HG03565 (cell line): ENCODE data around the gene ACTG1.

Source experiments
- ATAC-seq: cut with Tn5 transposase; IDR thresholded peaks from one replicate; pipeline ENCODE4 v1.9.1; 2021; ENCODE audit warnings: mild to moderate bottlenecking, moderate library complexity; ENCODE audit not compliant: unreplicated experiment

Gene ACTG1

DNA sequence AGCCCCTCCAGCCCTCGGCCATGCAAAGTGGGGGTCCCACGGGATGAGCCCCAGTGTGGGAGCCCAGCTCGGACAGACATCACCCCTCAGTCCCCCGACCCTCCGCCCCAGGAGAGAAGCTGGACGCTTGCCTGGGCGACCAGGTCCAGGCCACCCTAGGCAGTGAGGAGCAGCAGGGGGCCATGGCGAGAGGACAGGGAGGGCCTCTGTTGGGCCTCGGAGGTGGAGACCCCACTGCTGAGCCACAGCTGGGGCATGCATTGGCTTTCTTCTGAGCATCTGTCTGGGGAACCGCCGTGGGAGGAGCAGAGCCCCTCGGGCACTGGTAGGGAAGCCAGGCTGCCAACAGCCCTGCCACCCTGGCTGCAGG, 13.0 kb downstream of the ACTG1 start:
- no peak for ATAC-seq

DNA sequence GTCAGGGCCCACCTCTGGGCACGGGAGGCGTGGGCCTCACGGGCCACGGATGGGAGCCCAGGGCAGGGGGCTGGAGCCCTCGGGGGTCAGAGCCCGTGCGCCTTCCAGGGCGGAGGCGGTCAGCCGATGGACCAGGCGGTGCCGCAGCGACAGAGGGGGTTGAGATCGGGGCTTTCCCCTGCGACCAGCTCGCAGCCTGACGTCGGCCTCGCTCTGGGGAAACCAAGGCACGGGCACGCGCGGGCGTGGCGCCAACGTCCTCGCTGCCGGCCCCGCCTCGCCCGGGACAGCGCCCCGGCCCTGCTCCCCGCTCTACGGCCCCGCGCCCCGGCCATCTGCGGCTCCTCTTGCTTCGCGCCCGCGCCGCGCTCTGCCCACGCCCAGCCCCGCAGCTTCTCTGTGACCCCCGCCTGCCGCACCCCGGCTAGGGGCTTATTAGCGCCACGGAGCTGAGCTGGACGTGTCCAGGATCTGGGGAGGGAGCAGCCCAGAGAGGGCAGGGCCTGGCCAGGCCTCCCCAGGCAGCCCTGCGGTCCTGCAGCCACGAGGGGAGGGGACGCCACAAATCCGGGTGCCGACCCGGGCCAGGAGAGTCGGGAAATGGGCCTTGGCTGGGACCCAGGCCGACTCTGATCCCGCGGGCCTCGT, 13.5 kb downstream of the ACTG1 start:
- ATAC-seq = no peak

DNA sequence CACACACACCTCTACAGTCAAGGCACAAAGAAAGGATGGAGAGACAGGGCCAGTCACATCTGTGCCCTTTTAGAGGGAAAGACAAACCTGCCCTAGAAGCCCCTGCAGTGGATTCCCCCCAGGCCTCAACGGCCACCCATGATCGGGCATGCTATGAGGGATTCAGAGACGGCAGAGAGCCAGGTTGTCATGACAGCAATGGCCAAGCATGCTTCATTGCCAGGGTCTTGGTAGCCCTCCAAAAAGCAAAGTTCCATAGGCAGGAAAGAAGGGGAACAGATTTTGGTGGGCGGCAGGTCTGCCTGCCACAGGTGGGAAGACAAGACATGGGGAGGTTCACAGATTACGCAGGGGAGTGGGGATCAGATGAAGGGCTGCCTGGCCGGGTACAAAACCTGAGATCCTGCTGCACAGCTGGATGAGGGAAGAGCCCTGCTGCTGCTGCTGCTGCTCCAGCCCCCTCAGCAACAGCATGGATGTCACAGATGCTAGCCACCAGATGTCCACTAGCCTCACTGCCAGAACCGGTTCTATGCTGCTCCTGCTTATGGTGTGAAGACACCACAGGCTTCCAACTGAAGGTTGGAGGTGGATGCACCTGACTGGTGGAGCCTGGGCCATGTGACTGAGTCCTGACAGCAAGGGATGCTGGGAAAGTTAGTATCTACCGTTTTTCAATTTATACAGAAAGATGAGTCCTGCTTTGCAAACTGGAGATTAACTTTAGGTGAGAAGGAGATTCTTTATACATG, 17.8 kb downstream of the ACTG1 start:
- no peak for ATAC-seq

DNA sequence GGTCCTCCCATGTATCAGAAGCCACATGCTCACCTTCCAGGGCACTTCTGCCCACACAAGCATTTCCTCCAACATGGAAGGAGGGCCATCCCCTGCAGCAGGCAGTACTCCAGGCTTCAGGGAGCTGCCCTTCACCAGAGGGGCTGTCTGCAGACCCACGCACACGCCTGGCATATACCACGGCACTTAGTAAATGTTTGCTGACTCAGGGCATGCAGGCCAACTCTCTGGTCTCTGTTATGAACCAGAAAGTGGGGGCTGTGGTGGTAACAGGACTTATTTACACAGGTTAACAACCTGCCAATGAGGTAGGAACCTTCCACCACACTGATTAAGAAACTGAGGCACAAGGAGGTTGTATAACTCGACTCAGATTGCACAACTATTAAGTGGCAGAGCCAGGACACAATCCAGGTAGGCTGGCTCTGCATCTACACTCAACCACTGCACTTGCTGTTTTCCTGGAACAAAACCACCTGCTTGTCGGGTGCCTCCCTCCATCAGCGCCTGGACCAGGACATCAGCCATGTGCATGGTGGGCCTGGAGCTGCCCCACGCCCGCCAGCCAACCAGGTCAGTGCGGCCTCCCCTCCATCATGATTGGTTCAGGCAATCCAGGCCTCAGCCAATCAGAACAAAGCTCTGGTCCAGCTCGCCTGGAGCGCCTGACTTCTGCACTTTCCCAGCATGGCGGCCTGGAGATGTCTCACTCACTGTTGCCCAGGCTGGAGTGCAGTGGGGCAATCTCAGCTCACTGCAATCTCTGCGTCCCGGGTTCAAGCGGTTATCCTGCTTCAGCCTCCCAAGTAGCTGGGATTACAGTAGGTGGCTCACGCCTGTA, 19.2 kb downstream of the ACTG1 start:
- no peak for ATAC-seq

DNA sequence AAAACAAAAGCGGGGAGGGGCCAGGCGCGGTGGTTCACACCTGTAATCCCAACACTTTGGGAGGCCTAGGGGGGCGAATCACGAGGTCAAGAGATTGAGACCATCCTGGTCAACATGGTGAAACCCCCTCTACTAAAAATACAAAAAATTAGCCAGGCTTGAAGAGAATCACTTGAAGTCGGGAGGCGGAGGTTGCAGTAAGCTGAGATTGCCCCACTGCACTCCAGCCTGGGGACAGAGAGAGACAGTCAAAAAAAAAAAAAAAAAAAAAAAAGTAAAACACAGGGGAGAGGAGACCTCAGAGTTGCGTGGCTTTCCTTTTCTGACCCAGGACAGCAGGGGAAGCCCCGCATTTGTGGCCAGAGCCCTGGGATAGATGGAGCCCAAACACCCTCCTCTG, 19.9 kb downstream of the ACTG1 start:
- ATAC-seq = no peak

DNA sequence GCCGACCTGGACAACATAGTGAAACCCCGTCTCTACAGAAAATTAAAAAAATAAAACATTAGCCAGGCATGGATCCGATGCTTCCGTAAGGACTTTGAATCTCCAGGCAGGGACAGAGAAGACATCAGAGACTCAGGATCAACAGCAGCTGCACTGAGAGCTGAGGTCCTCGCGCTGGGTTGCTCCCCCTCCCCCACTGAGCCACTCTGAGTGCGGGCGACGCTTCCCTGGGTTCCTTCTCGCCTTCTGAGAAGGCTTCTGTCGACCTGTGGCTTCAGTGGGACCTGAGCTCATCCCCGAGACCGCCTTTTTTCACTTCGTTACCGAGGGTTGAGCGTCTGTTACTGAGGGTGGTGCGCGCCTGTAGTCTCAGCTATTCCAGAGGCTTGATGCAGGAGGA, 20.4 kb downstream of the ACTG1 start:
- no peak for ATAC-seq

DNA sequence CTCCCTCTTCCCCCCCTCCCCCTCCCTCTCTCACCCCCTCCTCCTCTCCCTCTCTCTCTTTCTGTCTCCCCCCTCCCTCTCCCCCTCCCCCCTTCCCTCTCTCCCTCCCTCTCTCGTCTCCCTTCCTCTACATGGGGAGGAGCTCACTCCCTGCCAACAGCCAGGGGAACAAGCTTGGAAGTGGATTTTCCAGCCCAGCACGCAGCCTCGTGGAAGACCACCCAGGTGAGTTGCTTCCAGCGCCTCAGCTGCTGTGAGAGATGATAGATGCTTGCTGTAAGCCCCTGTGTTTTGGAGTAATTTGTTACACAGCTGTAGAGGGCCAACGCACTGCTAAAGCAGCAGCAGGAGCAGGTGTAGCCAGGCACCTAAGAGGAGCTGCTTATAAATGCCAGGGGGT, 20.8 kb downstream of the ACTG1 start:
- ATAC-seq = no peak

DNA sequence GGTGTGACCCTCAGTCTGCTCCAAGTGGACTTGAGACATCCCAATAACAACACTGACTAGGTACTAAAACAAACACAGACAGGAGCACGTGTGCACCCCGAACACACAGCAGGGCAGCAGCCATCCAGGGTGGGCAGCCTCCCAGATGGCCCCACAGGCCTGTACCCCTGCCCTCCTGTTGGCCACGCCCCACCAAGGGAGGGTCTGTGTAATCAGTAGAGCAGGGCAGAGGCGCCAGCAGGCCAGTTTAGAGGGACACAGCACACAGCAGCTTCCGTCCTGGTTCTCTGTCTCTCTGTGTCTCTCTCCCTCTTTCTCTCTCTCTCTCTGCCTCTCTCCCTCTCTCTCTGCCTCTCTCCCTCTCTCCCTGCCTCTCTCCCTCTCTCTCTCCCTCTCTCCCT, 21.4 kb downstream of the ACTG1 start:
- ATAC-seq = no peak

DNA sequence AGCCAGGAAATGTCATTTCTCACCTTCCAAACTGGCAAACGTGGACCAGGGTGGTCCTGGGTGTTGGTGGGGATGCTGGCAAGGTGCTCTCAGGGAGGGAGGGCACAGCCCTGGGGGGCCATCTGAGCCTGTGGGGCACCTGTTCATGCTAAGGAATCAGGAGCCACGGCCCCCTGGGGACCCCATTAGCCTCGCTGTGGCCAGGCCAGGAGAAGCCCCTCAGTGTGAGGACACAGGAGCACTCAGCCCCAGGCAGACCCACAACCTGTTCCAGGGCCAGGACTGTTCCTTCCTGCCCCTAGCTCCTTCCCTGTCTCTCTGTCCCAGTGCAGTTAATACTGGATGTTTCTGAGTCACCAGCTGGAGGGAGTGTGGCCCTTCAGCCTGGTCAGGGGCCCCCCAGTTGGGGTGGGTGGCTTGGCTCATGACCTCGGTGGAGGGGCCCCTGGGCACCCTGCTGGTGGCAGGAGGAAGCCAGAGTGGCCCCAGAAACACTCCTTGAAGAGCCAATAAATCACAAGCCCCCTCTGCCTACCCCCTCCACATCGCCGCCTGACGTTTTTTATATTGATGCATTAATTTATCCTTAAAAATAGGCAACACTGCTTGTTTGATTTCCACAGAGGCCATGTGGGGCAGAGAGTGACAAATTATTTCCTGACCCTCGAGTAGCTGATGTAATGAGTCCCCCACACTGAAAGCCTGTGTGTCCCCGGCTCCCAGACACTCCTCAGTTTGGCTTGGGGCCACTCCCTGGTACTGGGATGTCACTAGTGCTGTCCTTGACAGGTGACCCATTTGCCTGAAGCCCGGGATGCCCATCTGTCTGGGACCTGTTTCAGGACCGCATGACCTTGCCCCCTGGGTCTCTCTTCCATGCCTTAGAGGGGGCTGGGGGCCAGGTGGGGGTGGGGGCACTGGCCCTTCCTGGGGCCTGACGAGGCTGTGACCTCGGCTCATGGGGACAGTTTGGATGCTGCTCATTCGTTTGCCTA, 22.3 kb downstream of the ACTG1 start:
- no peak for ATAC-seq

DNA sequence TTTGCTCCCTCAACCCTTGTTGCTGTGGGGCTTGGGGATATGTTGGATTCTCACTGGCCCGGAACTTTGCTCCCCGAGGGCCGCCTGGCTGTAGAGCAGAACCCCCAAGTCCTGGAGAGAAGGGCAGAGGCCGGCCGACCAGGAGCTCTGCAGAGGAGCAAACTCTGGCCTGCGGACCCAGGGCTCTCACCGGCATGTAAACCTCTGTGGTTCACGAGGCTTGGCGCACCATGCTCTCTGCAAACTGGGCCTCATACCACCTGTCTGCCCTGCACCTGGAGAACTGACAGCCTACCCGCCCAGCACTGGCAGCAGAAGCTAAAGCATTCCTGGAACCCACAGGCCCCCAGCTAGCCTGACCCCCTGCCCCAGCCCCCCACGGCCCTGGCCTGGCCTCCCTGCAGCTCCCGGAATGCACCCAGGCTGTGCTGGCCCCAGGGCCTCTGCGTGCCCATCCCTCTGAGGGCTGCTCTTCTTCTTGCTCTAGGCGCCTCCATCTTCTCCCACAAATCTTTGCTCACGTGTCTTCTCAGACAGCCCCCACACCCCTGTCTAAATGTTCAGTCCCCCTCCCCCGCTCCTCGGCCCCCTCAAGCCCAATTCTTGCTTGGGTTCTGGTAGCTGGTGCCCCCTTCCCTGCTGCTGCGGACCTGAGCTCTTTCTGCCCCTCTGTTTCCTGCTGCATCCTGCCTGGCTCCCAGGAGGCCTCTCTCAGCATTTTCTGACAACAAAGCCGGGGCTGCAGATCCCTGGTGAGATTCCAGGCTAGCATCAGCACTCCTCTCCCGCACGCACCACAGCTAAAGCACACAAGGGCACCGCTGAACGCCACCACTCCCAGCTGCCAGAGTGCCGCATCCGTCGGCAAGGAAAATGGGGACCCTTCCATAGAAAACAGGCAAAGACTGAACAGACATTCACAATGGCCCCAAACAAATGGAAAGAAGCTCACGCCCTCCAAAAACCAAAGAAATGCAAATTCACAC, 23.3 kb downstream of the ACTG1 start:
- ATAC-seq = no peak

DNA sequence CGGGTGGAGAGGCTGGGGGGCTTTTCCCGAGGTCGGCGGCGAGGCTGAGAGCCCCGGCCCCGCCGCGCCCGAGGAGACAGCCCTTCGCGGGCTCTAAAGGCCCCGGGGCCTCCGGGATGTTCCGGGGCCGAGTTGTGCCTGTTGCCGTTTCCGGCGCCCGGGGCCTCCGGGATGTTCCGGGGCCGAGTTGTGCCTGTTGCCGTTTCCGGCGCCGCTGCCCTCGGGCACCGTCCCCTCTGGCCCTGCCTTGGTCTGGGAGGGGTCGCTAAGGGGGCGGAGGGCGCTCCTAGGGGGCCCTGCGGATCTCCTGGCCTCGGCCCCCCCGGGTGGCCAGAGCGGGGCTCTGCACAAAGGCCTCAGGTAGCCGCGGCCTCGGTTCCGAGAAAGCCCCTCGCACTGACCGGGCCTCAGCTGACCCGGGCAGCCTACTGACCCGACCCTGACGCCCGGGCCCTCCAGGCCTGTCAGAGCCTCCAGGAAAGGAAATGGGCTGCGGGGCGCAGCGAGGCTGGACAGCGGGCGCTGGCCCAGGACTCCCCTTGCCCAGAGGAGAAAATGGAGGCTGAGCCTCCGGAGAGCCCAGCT, 24.2 kb downstream of the ACTG1 start:
- no peak for ATAC-seq

DNA sequence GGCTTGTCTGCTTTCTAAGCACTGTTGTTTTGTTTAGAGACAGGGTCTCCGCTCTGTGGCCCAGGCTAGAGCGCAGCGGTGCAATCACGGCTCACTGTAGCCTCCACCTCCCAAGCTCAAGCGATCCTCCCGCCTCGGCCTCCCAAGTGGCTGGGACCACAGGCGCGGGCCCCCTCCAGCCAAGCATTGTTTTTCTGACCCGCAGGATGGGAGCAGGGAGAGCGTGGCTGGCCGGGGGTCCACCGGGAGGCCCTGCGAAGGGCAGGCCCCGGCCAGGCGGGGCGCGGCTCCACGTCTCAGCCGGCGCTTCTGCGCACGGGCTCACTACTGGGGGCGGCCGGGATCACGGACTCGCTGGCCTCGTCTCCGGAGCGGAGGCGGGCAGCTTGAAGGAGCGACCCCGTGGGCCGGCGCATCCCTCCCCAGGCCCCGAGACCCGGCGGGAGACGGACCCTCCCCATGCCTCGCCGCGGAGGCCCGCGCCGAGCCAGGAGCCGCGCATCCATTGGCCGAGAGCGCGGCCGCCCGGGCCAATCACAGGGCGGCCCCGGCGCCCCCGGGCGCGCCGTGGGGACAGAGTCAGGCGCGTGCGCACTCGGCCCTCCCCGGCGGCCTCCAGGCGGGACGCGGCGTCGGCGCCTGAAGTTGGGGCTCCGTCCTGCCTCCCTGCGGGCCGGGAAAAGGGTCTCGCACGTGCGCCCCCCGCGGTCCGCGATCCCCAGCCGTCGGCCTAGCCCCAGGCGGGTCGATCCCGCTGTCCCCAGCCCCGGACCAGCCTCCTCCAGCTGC, 24.9 kb downstream of the ACTG1 start:
- no peak for ATAC-seq

DNA sequence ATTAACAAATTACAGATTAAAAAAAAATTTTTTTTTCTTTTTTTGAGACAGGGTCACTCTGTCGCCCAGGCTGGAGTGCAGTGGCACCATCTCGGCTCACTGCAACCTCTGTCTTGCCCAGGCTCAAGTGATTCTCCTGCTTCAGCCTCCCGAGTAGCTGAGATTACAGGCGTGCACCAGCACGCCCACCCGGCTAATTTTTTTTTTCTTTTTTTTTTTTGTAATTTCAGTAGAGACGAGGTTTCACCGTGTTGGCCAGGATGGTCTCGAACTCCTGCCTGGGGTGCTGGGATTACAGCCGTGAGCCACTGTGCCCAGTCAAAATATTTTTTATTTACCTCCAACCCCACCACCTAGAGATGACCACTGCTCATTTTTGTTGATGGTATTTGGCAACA, 25.5 kb downstream of the ACTG1 start:
- no peak for ATAC-seq

DNA sequence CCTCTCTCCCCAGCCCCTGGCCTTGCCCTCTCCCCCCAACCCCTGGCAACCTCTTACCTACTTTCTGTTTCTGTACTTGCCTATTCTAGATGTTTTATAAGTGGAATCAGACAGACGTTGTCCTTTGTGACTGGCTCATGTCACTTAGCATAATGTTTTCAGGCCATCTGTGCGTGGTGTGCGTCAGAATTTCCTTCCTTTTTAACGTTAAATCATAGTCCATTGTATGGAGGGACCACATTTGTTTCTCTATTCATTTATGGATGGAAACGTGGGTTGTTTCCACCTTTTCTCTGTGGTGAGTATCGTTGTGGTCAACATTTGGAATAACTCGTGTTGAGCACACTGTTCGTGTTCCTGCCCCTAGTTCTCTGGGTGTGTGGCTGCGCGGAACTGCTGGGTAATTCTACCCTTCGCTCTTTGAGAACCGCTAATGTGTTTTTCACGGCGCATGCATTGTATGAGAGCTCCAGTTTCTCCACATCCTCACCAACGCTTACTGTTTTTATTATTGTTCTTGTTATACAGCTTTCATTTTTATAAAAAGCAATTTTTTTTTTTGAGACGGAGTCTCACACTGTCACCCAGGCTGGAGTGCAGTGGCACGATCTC, 26.3 kb downstream of the ACTG1 start:
- ATAC-seq = no peak

DNA sequence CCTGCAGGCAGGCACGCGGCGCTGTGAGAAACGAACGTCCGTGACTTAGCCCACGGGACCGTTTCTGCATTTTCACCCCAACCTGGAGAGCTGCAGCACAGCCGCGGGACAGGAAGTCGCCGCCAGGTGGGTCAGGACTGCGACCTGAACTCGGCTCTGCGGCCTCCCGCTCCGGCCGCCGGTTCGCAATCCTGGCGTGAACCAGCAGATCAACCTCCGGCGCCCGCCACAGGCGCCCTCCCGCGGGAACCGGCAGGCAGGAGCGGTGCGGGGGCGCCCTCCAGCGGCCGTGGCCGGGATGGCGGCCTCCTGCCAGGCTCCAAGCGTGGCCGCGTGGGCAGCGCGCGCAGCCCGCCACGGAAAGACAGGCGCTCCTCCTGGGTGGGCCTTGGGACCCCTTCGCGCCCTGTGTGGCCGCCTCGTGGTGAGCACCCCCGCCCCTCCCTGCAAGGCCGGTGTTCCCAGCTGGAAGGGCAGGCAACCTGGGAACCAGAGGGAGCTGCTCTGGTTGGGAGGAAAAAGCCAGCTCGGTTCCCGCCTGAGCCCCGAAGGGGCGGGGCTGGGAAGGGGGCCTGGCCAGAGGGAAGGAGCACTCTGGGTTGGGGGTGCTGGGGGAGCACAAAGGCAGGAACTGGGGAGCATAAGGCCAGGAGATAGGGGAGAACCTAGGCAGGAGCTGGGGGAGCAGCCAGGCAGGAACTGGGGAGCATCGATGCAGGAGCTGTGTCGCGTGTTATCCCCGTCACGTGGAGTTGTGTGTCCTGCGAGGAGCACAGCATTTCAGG, 28.2 kb downstream of the ACTG1 start:
- ATAC-seq = peak; percentile 70

DNA sequence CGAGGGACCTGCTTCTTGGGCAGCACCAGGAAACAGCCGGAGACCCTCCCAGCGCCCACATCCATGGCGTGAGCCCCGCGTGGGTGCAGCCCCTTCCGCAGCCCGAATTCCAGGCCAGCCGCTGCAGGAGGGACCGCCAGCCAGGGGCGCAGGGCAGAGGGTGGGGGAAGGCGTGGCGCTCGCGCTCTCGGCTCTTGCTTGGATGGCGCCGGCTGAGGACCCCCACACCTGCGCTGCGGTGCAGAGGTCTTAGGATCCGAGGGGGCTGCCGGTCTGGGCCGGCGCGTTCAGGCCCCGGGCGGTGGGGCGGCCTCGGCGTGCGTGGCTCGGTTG, 28.8 kb downstream of the ACTG1 start:
- ATAC-seq = no peak

DNA sequence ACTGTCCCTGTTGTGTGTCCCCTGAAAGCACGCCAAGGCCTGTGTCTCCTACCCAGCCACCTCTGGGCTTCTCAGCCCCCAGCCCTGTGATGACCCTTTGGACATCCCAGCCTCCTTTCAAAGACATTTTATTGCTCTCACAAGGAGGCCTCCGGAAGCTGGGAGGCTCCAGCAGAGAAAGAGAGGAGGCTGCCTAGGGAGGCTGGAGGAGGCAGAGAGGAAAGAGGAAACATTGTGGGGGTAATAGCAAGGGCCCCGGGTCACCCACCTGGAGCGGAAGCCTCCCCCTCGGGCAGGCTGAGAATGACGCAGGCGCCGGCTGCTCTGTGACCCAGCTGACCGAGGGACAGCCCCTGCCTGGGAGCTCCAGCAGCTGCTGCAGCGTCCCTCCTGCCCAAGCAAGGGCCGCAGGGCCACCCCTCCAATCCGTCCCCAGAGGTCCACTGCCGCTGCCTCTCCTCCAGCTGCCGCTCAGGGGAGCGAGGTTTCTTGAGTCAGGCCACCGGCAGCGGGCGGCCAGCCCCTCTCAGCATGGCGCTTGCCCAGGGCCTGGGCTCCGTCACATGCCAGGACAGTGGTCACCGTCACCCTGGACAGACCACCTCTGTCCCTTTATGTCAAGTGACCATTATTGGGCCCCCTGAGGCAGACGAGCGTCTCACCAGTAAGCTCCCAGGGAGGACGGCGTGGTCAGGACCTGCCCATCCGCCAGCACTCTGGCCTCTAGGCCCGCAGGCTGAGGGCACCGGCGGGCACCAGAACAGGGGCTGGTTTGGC, 29.3 kb downstream of the ACTG1 start:
- no peak for ATAC-seq
